22Rv1 (cell line): ENCODE results near the gene TMEM53.

ENCODE experiments used
- H3K27ac ChIP-seq: fragments of 450-650 bp; 2 replicates; pipeline ENCODE4 v1.5.1; 2017
- ZFX ChIP-seq: fragments of 450-650 bp; IDR thresholded peaks from 2 replicates; pipeline ENCODE4 v1.6.1; 2017; ENCODE audit warnings: antibody characterized with exemption, borderline replicate concordance
- TF ChIP-seq, protein P1 (sequence below): fragments of 450-650 bp; IDR thresholded peaks from 2 replicates; pipeline ENCODE4 v1.5.1; 2017; ENCODE audit warnings: mild to moderate bottlenecking

The TMEM53 gene

DNA sequence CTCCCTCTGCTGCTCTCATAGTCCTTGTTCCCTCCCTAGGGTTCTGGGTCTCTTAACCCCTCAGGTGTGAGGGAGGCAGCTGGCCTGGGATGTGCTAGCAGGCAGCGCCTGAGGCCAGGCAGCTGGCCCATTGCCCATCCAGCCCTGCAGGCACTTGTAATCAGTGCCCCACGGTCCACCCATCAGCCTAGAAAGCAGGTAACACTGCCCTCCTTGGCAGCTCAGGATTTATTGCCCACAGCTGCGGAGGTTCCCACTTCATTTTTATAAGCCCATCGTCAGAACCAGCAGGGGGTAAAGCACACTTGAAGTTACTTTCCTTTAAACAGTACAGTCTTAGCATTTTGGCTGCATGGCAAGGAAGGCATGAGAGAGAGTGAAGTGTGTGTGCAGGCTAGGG is 70.6 kb downstream of the TMEM53 start:
- H3K27ac ChIP-seq = no peak overlapping the region
- TF ChIP-seq ZFX = no peak
- TF ChIP-seq, protein P1, sequence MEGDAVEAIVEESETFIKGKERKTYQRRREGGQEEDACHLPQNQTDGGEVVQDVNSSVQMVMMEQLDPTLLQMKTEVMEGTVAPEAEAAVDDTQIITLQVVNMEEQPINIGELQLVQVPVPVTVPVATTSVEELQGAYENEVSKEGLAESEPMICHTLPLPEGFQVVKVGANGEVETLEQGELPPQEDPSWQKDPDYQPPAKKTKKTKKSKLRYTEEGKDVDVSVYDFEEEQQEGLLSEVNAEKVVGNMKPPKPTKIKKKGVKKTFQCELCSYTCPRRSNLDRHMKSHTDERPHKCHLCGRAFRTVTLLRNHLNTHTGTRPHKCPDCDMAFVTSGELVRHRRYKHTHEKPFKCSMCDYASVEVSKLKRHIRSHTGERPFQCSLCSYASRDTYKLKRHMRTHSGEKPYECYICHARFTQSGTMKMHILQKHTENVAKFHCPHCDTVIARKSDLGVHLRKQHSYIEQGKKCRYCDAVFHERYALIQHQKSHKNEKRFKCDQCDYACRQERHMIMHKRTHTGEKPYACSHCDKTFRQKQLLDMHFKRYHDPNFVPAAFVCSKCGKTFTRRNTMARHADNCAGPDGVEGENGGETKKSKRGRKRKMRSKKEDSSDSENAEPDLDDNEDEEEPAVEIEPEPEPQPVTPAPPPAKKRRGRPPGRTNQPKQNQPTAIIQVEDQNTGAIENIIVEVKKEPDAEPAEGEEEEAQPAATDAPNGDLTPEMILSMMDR = no peak
